ENCODE results near the gene ASB5.
A peak's percentile ranks its signal among the peaks of the same experiment; 100 is the strongest.
"Not testable (repeated sequence)": the region's sequence is repeated elsewhere in the genome, so short reads cannot be mapped to it uniquely, and the experiment has no call there.

ASB5 gene

GRCh38 chr4:176298664-176299063, 29.6 kb upstream of the ASB5 start:
- no peak overlapping the region for H3K4me3 ChIP-seq (ENCODE audit: low read length)
- no peaks in the 10 kb centered on the region for H3K36me3 ChIP-seq (ENCODE audit: control insufficient read depth, insufficient read depth, low read length, severe bottlenecking)
- H3K9me3 ChIP-seq (ENCODE audit: control insufficient read depth, low read length): no peaks in the 10 kb centered on the region
- H3K4me1 ChIP-seq (ENCODE audit: control insufficient read depth, insufficient read depth, low read length): peaks cover 13% of the 10 kb centered on the region
- H3K27me3 ChIP-seq (replicated peaks; ENCODE audit: control insufficient read depth, insufficient read depth, low read length): no peaks in the 10 kb centered on the region
- no peak overlapping the region for H3K9ac ChIP-seq (ENCODE audit: low read length)
- no peak for DNase-seq (ENCODE audit: low read depth)

GRCh38 chr4:176295907-176296306, 26.9 kb upstream of the ASB5 start:
- H3K36me3 ChIP-seq (ENCODE audit: control insufficient read depth, insufficient read depth, low read length, severe bottlenecking); DNase-seq (ENCODE audit: low read depth); H3K4me3 ChIP-seq (ENCODE audit: low read length); H3K9ac ChIP-seq (ENCODE audit: low read length); H3K9me3 ChIP-seq (ENCODE audit: control insufficient read depth, low read length); H3K27me3 ChIP-seq (replicated peaks; ENCODE audit: control insufficient read depth, insufficient read depth, low read length); H3K4me1 ChIP-seq (ENCODE audit: control insufficient read depth, insufficient read depth, low read length): not testable (repeated sequence)

DNA sequence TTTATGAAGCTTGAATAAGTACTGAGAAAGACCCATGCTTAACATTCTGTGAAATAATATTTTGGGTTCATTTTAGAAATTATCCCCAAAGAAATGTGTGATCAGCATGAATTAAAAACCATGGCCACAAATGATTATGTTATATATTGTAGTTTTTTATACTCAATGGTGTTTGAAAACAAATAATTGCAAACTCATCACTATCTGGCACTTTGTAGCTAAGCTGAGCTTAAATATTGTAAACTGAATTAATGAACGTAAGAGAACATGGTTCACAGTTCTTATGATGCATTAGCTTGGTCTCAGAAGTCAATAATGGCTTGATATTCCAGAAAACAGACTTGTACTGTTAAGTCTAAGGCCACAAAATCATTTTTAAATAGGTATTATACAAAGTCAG, 24.6 kb upstream of the ASB5 start:
- no peaks in the 10 kb centered on the region for H3K36me3 ChIP-seq (ENCODE audit: control insufficient read depth, insufficient read depth, low read length, severe bottlenecking)
- no peak overlapping the region for H3K4me3 ChIP-seq (ENCODE audit: low read length)
- no peaks in the 10 kb centered on the region for H3K9me3 ChIP-seq (ENCODE audit: control insufficient read depth, low read length)
- DNase-seq (ENCODE audit: low read depth): no peak
- H3K4me1 ChIP-seq (ENCODE audit: control insufficient read depth, insufficient read depth, low read length): no peaks in the 10 kb centered on the region
- H3K9ac ChIP-seq (ENCODE audit: low read length): no peak overlapping the region
- no peaks in the 10 kb centered on the region for H3K27me3 ChIP-seq (replicated peaks; ENCODE audit: control insufficient read depth, insufficient read depth, low read length)

DNA sequence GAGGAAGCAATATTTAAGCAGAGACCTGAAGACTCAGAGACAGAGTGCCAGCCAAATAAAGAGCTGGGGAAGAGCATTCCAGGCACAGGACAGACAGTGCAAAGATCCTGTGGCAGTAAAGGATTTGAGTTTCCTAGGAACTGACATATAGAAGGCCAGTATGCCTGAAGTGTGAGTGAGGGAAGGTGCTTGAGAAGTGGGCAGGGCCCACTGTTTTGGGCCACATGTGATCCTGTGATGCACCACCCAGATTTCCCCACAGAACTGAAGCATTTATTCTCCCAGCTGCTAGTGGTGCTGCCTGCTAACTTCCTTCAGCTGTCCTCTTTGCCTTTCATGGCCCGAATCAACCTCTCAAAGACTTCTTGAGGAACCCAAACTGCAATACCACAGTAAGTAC, 23.9 kb upstream of the ASB5 start:
- DNase-seq (ENCODE audit: low read depth): no peak
- Histone ChIP-seq H3K4me1 (ENCODE audit: control insufficient read depth, insufficient read depth, low read length) (no peaks in the 10 kb centered on the region), H3K9ac (ENCODE audit: low read length) (no peak overlapping the region), H3K36me3 (ENCODE audit: control insufficient read depth, insufficient read depth, low read length, severe bottlenecking) (no peaks in the 10 kb centered on the region), H3K9me3 (ENCODE audit: control insufficient read depth, low read length) (no peaks in the 10 kb centered on the region), H3K27me3 (replicated peaks; ENCODE audit: control insufficient read depth, insufficient read depth, low read length) (no peaks in the 10 kb centered on the region), H3K4me3 (ENCODE audit: low read length) (no peak overlapping the region)

GRCh38 chr4:176291748-176292147, 22.7 kb upstream of the ASB5 start:
- no peak overlapping the region for H3K9ac ChIP-seq (ENCODE audit: low read length)
- no peaks in the 10 kb centered on the region for H3K4me1 ChIP-seq (ENCODE audit: control insufficient read depth, insufficient read depth, low read length)
- no peak overlapping the region for H3K4me3 ChIP-seq (ENCODE audit: low read length)
- DNase-seq (ENCODE audit: low read depth): no peak
- H3K36me3 ChIP-seq (ENCODE audit: control insufficient read depth, insufficient read depth, low read length, severe bottlenecking): no peaks in the 10 kb centered on the region
- H3K27me3 ChIP-seq (replicated peaks; ENCODE audit: control insufficient read depth, insufficient read depth, low read length): no peaks in the 10 kb centered on the region
- no peaks in the 10 kb centered on the region for H3K9me3 ChIP-seq (ENCODE audit: control insufficient read depth, low read length)

DNA sequence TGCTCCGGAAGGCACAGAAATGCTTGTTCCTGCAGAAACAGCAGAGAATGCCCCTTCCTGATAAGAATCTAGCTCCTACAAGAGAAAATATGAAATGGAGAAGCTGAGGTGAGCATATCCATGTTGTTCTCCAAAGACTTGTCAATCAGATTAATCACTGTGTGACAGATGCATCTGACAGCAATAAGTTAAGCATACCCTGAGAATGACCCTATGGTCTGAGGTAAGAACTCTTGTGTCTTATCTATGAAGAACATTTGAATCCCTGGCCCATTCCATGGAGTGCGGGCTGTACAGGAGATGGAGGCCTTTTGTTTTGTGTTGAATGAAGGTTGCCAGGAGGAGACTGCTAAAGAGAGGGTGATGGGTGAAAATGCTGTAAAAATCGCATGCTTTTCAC, 21.5 kb upstream of the ASB5 start:
- Histone ChIP-seq H3K4me3 (ENCODE audit: low read length) (no peak overlapping the region), H3K27me3 (replicated peaks; ENCODE audit: control insufficient read depth, insufficient read depth, low read length) (no peaks in the 10 kb centered on the region), H3K9ac (ENCODE audit: low read length) (no peak overlapping the region), H3K36me3 (ENCODE audit: control insufficient read depth, insufficient read depth, low read length, severe bottlenecking) (no peaks in the 10 kb centered on the region), H3K4me1 (ENCODE audit: control insufficient read depth, insufficient read depth, low read length) (no peaks in the 10 kb centered on the region), H3K9me3 (ENCODE audit: control insufficient read depth, low read length) (no peaks in the 10 kb centered on the region)
- DNase-seq (ENCODE audit: low read depth): no peak

GRCh38 chr4:176289561-176289960, 20.5 kb upstream of the ASB5 start:
- Histone ChIP-seq H3K36me3 (ENCODE audit: control insufficient read depth, insufficient read depth, low read length, severe bottlenecking) (no peaks in the 10 kb centered on the region), H3K9me3 (ENCODE audit: control insufficient read depth, low read length) (no peaks in the 10 kb centered on the region), H3K4me3 (ENCODE audit: low read length) (no peak overlapping the region), H3K4me1 (ENCODE audit: control insufficient read depth, insufficient read depth, low read length) (no peaks in the 10 kb centered on the region), H3K27me3 (replicated peaks; ENCODE audit: control insufficient read depth, insufficient read depth, low read length) (no peaks in the 10 kb centered on the region), H3K9ac (ENCODE audit: low read length) (no peak overlapping the region)
- DNase-seq (ENCODE audit: low read depth): no peak

DNA sequence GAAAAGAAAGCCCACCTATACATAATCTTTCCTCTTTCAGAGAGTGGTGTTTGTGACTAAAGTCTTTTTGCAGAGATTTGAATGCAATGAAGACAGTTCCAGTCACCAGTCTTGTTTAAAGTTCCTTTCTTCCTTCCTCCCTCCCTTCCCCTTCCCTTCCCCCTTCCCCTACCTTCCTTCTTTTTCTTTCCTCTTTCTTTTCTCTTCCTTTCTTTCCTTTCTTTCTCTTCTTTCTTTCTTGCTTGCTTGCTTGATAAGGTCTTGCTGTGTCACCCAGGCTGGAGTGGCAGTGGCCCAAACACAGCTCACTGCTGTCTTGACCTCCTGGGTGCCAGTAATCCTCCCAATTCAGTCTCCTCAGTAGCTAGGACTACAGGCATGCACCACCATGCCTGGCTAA, 19.0 kb upstream of the ASB5 start:
- DNase-seq (ENCODE audit: low read depth): no peak
- Histone ChIP-seq H3K4me3 (ENCODE audit: low read length) (no peak overlapping the region), H3K9me3 (ENCODE audit: control insufficient read depth, low read length) (no peaks in the 10 kb centered on the region), H3K36me3 (ENCODE audit: control insufficient read depth, insufficient read depth, low read length, severe bottlenecking) (no peaks in the 10 kb centered on the region), H3K27me3 (replicated peaks; ENCODE audit: control insufficient read depth, insufficient read depth, low read length) (no peaks in the 10 kb centered on the region), H3K9ac (ENCODE audit: low read length) (no peak overlapping the region), H3K4me1 (ENCODE audit: control insufficient read depth, insufficient read depth, low read length) (no peaks in the 10 kb centered on the region)

- H3K27me3 ChIP-seq (replicated peaks; ENCODE audit: control insufficient read depth, insufficient read depth, low read length): no peaks in the 10 kb centered on the region
- no peak for DNase-seq (ENCODE audit: low read depth)
- H3K4me1 ChIP-seq (ENCODE audit: control insufficient read depth, insufficient read depth, low read length): no peaks in the 10 kb centered on the region
Observed at GRCh38 chr4:176287546-176287945, 18.5 kb upstream of the ASB5 start.

GRCh38 chr4:176286728-176287127, 17.7 kb upstream of the ASB5 start:
- H3K36me3 ChIP-seq (ENCODE audit: control insufficient read depth, insufficient read depth, low read length, severe bottlenecking): no peaks in the 10 kb centered on the region
- H3K9me3 ChIP-seq (ENCODE audit: control insufficient read depth, low read length): no peaks in the 10 kb centered on the region
- peak; percentile 20 for DNase-seq (ENCODE audit: low read depth)
- no peak overlapping the region for H3K4me3 ChIP-seq (ENCODE audit: low read length)
- H3K27me3 ChIP-seq (replicated peaks; ENCODE audit: control insufficient read depth, insufficient read depth, low read length): no peaks in the 10 kb centered on the region
- H3K4me1 ChIP-seq (ENCODE audit: control insufficient read depth, insufficient read depth, low read length): no peaks in the 10 kb centered on the region
- no peak overlapping the region for H3K9ac ChIP-seq (ENCODE audit: low read length)

More at GRCh38 chr4:176287546-176287945, 18.5 kb upstream of the ASB5 start:
- no peak overlapping the region for H3K4me3 ChIP-seq (ENCODE audit: low read length)
- no peaks in the 10 kb centered on the region for H3K36me3 ChIP-seq (ENCODE audit: control insufficient read depth, insufficient read depth, low read length, severe bottlenecking)
- no peak overlapping the region for H3K9ac ChIP-seq (ENCODE audit: low read length)
- no peaks in the 10 kb centered on the region for H3K9me3 ChIP-seq (ENCODE audit: control insufficient read depth, low read length)

- H3K27me3 ChIP-seq (replicated peaks; ENCODE audit: control insufficient read depth, insufficient read depth, low read length); H3K4me1 ChIP-seq (ENCODE audit: control insufficient read depth, insufficient read depth, low read length); DNase-seq (ENCODE audit: low read depth); H3K9ac ChIP-seq (ENCODE audit: low read length); H3K9me3 ChIP-seq (ENCODE audit: control insufficient read depth, low read length); H3K4me3 ChIP-seq (ENCODE audit: low read length); H3K36me3 ChIP-seq (ENCODE audit: control insufficient read depth, insufficient read depth, low read length, severe bottlenecking): not testable (repeated sequence)
Observed at GRCh38 chr4:176279560-176279959, 10.5 kb upstream of the ASB5 start.

- Histone ChIP-seq H3K9me3 (ENCODE audit: control insufficient read depth, low read length) (no peaks in the 10 kb centered on the region), H3K4me3 (ENCODE audit: low read length) (no peak overlapping the region), H3K27me3 (replicated peaks; ENCODE audit: control insufficient read depth, insufficient read depth, low read length) (no peaks in the 10 kb centered on the region), H3K9ac (ENCODE audit: low read length) (no peak overlapping the region), H3K4me1 (ENCODE audit: control insufficient read depth, insufficient read depth, low read length) (peaks cover 27% of the 10 kb centered on the region), H3K36me3 (ENCODE audit: control insufficient read depth, insufficient read depth, low read length, severe bottlenecking) (no peaks in the 10 kb centered on the region)
- DNase-seq (ENCODE audit: low read depth): peak; percentile 88
Observed at GRCh38 chr4:176277162-176277904, 8.3 kb upstream of the ASB5 start.
